Lung (tissue), 12 donors: ENCODE data around the gene FOXN3. TPM values are rescaled to one million over a fixed set of nuclear protein-coding genes. Genes with fewer than 3 reads are reported as not detected.

ENCODE experiments used
- ATAC-seq: fragments of 200-7000 bp; cut with Tn5 transposase; one replicate; pipeline ENCODE4 v1.9.1; 2020; ENCODE audit warnings: moderate number of reproducible peaks; ENCODE audit not compliant: insufficient read depth, low FRiP score
- DNase-seq, 3 donors: peaks; one replicate each; pipeline ENCODE4 v3.0.0-alpha.2; 2013 to 2017
- H3K27ac ChIP-seq, 2 donors: one replicate each; pipeline ENCODE4 v1.5.1; 2013; ENCODE audit warnings: mild to moderate bottlenecking in 2 of 2, moderate library complexity in 2 of 2, control low read depth in 1 of 2, inconsistent platforms in 1 of 2, low read depth in 1 of 2, low read length in 1 of 2
- H3K27me3 ChIP-seq, 3 donors: one replicate each; pipeline ENCODE4 v1.5.1; 2013; ENCODE audit warnings: low read length in 2 of 3; ENCODE audit not compliant: control insufficient read depth in 3 of 3, insufficient read depth in 3 of 3
- H3K36me3 ChIP-seq, 4 donors: one replicate each; pipeline ENCODE4 v1.5.1; 2013; ENCODE audit warnings: low read length in 4 of 4, mild to moderate bottlenecking in 1 of 4, moderate library complexity in 1 of 4; ENCODE audit not compliant: control insufficient read depth in 4 of 4, insufficient read depth in 4 of 4
- H3K4me1 ChIP-seq, 5 donors: one replicate each; pipeline ENCODE4 v1.5.1; 2013; ENCODE audit warnings: low read length in 5 of 5, mild to moderate bottlenecking in 2 of 5, moderate library complexity in 1 of 5; ENCODE audit not compliant: control insufficient read depth in 5 of 5, insufficient read depth in 5 of 5
- H3K4me3 ChIP-seq: one replicate; pipeline ENCODE4 v1.5.1; 2013; ENCODE audit warnings: mild to moderate bottlenecking, control low read depth, moderate library complexity
- H3K9ac ChIP-seq, 2 donors: one replicate each; pipeline ENCODE4 v1.5.1; 2013; ENCODE audit warnings: low read length in 2 of 2, control low read depth in 1 of 2; ENCODE audit not compliant: insufficient read depth in 1 of 2
- H3K9me3 ChIP-seq, 4 donors: one replicate each; pipeline ENCODE4 v1.5.1; 2013; ENCODE audit warnings: low read length in 3 of 4, mild to moderate bottlenecking in 1 of 4, moderate library complexity in 1 of 4; ENCODE audit not compliant: control insufficient read depth in 4 of 4, insufficient read depth in 3 of 4
- WGBS, 2 donors: extraction: QIAGEN DNeasy Blood & Tissue Kit; methylation state at CpG; one replicate each; pipeline ENCODE4 v1.1.7; 2013; 5-methylcytosine and 5-hydroxymethylcytosine counted together
- polyA plus RNA-seq, 2 donors: library from polyadenylated mRNA; stranded (reverse); fragments of 200-250 nt; gene quantifications; one replicate each; pipeline ENCODE4 v1.2.1, GENCODE V29; 2013
- total RNA-seq, 2 donors: library from RNA; depleted of rRNA in 1 of 2; stranded (reverse); fragments of >200 nt in 1 of 2; gene quantifications; one replicate each; pipeline ENCODE4 v1.2.1, GENCODE V29; 2014 to 2021
- TF ChIP-seq, protein P1 (sequence below): IDR thresholded peaks from 2 replicates; pipeline ENCODE4 v1.5.1; 2012; ENCODE audit warnings: mild to moderate bottlenecking; ENCODE audit errors: control extremely low read depth, extremely low read depth
- donor health status: control.
- donor health status: control.
- donor health status: Bipolar disorder and iron deficiency.
- donor health status: healthy.
- donor health status: DM: yes; HTN: yes; CAD: no.

The FOXN3 gene
- total and polyA plus RNA-seq, 4 donors = 12.7 to 69.7 (median 34.9) TPM

GRCh38 chr14:89454996-89455395, 38.0 kb upstream of the FOXN3 start:
- 83 to 84% methylated on average over 10 of the region's 10 CpGs for WGBS, 2 donors
- Histone ChIP-seq H3K4me1 (peaks cover under 1 to 15% (median 5%) of the 10 kb centered on the region in 5 donors), H3K9ac (no peak overlapping the region), H3K27ac (no peak overlapping the region), H3K4me3 (no peak overlapping the region), H3K9me3 (no peaks in the 10 kb centered on the region), H3K36me3 (no peaks in the 10 kb centered on the region), H3K27me3 (no peaks in the 10 kb centered on the region)
- TF ChIP-seq, protein P1, sequence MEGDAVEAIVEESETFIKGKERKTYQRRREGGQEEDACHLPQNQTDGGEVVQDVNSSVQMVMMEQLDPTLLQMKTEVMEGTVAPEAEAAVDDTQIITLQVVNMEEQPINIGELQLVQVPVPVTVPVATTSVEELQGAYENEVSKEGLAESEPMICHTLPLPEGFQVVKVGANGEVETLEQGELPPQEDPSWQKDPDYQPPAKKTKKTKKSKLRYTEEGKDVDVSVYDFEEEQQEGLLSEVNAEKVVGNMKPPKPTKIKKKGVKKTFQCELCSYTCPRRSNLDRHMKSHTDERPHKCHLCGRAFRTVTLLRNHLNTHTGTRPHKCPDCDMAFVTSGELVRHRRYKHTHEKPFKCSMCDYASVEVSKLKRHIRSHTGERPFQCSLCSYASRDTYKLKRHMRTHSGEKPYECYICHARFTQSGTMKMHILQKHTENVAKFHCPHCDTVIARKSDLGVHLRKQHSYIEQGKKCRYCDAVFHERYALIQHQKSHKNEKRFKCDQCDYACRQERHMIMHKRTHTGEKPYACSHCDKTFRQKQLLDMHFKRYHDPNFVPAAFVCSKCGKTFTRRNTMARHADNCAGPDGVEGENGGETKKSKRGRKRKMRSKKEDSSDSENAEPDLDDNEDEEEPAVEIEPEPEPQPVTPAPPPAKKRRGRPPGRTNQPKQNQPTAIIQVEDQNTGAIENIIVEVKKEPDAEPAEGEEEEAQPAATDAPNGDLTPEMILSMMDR = no peak
- ATAC-seq (no peak), DNase-seq (no peak)

- Histone ChIP-seq H3K4me3 (no peak overlapping the region), H3K36me3 (no peaks in the 10 kb centered on the region), H3K9ac (no peak overlapping the region), H3K27ac (no peak overlapping the region), H3K4me1 (peaks cover 0 to 8% (median 4%) of the 10 kb centered on the region in 5 donors), H3K9me3 (no peaks in the 10 kb centered on the region), H3K27me3 (no peaks in the 10 kb centered on the region)
- DNase-seq = no peak
- TF ChIP-seq, protein P1 = no peak
- WGBS, 2 donors = 93 to 94% methylated on average over 9 of the region's 9 CpGs
- no peak for ATAC-seq
Observed at GRCh38 chr14:89452281-89452680, 35.2 kb upstream of the FOXN3 start.

DNA sequence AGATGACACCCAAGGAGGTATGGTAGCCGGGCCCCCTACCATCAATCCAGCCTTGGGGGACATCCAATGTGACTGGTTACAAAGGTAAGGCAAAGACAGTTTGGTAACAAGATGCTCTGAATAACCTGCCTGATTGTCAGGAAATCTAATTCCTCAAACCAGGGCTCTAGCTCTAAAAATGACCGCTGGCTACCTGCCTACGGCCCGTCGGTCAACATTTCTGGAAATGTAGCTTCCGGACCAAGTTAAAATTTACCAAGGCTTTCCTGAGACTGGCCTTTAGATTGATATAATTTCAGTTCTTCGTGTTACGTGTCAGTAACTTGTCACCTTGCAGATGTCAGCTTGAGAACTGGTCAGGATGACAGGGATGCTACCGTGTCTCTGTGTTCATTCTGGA, 34.2 kb upstream of the FOXN3 start:
- H3K27ac ChIP-seq = no peak overlapping the region
- ATAC-seq = no peak
- no peak overlapping the region for H3K9ac ChIP-seq

More for the DNA sequence above, 34.2 kb upstream of the FOXN3 start:
- Histone ChIP-seq H3K4me1 (peaks cover 0 to 8% (median 4%) of the 10 kb centered on the region in 5 donors), H3K36me3 (no peaks in the 10 kb centered on the region), H3K4me3 (no peak overlapping the region), H3K9me3 (no peaks in the 10 kb centered on the region), H3K27me3 (no peaks in the 10 kb centered on the region)
- WGBS, 2 donors = 96% methylated on average over 9 of the region's 9 CpGs
- DNase-seq = no peak
- TF ChIP-seq, protein P1 = no peak
